ENCODE measurements around the gene S1PR2. TPM values are rescaled to one million over a fixed set of nuclear protein-coding genes. Genes with fewer than 3 reads are reported as not detected.

Gene S1PR2
- total and polyA plus RNA-seq, 9 of the 15 experiments (the other 6 are each of a cell fraction or from before 2014, with no cell fraction given) = 1.5 to 3.9 (median 2.0) TPM

DNA sequence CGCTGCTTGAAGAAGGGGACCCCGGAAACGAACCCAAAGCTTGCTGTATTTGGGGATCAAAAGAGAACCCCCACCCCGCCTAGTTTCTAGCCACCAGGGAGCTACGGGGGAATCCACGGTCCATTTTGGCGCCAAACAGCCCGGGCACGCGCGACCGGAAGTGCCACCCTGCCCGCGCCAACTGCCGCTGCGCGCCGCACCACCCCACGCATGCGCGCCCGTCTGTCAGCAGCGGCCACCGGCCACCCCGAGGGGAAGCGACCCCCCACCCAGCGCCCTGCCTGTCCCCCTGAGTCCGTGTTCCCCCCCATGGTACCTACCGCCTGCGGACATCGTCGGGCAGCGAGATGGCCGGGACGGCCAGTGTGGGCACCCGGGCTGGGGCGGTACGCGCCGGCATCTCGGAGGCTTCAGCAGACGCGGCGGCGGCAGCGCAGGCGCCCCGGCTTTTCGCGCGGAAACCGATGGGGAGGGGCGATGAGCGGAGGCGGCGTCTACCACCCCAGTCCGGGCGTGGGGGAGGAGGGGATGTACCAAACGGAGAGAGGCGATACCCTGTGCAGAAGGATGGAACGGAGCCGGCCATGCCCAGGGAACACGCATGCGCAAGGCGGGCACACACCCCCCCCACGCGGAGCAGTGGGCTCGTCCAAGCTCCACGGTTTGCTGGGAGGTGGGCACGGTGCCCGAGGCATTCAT, 36.5 kb downstream of the S1PR2 start, which contains the start of gene DNMT1 (continued):
- TF ChIP-seq ZNF589 (CRISPR knock-in tag; IDR thresholded peaks at IDR 0.05; ENCODE audit: low read depth) (no peak), ZNF778 (CRISPR knock-in tag; IDR thresholded peaks at IDR 0.05) (no peak), HOXB6 (CRISPR knock-in tag; IDR thresholded peaks at IDR 0.05; ENCODE audit: borderline replicate concordance) (no peak), DACH1 (IDR thresholded peaks at IDR 0.05; ENCODE audit: partially characterized antibody) (no peak), ZKSCAN8 (CRISPR knock-in tag; IDR thresholded peaks at IDR 0.05) (no peak), KAT7 (CRISPR knock-in tag; IDR thresholded peaks at IDR 0.05; ENCODE audit: borderline replicate concordance) (no peak; the same call in 1 of the 2 replicates), ZBTB17 (CRISPR knock-in tag; IDR thresholded peaks at IDR 0.05) (no peak), MTA2 (IDR thresholded peaks at IDR 0.05; ENCODE audit: low read depth) (no peak), ARID2 (IDR thresholded peaks at IDR 0.05) (no peak), EGR1 (conservative IDR thresholded peaks at IDR 0.05) (peak; percentile 74), SMARCA5 (IDR thresholded peaks at IDR 0.05) (no peak), TSC22D4 (tag; IDR thresholded peaks at IDR 0.05) (no peak), XRCC4 (IDR thresholded peaks at IDR 0.05; ENCODE audit: extremely low read depth, insufficient read depth, insufficient read length) (no peak), PTTG1 (tag; IDR thresholded peaks at IDR 0.05; ENCODE audit: low read depth) (no peak), SRSF3 (IDR thresholded peaks at IDR 0.05; ENCODE audit: insufficient read depth, low read length) (no peak), PHF8 (IDR thresholded peaks at IDR 0.05; ENCODE audit: borderline replicate concordance, low read length) (peak; percentile 91; the same call in 1 of the 2 replicates), ZNF263 (CRISPR knock-in tag; IDR thresholded peaks at IDR 0.05; ENCODE audit: borderline replicate concordance) (no peak), BCL6 (CRISPR knock-in tag; IDR thresholded peaks at IDR 0.05) (no peak), HMG20A (CRISPR knock-in tag; conservative IDR thresholded peaks at IDR 0.05) (no peak)
- TF ChIP-seq, protein P1, sequence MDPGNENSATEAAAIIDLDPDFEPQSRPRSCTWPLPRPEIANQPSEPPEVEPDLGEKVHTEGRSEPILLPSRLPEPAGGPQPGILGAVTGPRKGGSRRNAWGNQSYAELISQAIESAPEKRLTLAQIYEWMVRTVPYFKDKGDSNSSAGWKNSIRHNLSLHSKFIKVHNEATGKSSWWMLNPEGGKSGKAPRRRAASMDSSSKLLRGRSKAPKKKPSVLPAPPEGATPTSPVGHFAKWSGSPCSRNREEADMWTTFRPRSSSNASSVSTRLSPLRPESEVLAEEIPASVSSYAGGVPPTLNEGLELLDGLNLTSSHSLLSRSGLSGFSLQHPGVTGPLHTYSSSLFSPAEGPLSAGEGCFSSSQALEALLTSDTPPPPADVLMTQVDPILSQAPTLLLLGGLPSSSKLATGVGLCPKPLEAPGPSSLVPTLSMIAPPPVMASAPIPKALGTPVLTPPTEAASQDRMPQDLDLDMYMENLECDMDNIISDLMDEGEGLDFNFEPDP (CRISPR knock-in tag; IDR thresholded peaks at IDR 0.05) = 0 out of 2 replicates have a peak, but pooled peaks have one; percentile 39
- TF ChIP-seq, protein P2, sequence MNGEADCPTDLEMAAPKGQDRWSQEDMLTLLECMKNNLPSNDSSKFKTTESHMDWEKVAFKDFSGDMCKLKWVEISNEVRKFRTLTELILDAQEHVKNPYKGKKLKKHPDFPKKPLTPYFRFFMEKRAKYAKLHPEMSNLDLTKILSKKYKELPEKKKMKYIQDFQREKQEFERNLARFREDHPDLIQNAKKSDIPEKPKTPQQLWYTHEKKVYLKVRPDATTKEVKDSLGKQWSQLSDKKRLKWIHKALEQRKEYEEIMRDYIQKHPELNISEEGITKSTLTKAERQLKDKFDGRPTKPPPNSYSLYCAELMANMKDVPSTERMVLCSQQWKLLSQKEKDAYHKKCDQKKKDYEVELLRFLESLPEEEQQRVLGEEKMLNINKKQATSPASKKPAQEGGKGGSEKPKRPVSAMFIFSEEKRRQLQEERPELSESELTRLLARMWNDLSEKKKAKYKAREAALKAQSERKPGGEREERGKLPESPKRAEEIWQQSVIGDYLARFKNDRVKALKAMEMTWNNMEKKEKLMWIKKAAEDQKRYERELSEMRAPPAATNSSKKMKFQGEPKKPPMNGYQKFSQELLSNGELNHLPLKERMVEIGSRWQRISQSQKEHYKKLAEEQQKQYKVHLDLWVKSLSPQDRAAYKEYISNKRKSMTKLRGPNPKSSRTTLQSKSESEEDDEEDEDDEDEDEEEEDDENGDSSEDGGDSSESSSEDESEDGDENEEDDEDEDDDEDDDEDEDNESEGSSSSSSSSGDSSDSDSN (IDR thresholded peaks at IDR 0.05; ENCODE audit: borderline replicate concordance in 1 of 2, low read depth in 2 of 2, low read length in 2 of 2) = 0 out of 4 replicates have a peak, but pooled peaks of 1 of the 2 experiments have one; percentile 63
- TF ChIP-seq, protein P3, sequence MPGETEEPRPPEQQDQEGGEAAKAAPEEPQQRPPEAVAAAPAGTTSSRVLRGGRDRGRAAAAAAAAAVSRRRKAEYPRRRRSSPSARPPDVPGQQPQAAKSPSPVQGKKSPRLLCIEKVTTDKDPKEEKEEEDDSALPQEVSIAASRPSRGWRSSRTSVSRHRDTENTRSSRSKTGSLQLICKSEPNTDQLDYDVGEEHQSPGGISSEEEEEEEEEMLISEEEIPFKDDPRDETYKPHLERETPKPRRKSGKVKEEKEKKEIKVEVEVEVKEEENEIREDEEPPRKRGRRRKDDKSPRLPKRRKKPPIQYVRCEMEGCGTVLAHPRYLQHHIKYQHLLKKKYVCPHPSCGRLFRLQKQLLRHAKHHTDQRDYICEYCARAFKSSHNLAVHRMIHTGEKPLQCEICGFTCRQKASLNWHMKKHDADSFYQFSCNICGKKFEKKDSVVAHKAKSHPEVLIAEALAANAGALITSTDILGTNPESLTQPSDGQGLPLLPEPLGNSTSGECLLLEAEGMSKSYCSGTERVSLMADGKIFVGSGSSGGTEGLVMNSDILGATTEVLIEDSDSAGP (CRISPR knock-in tag; IDR thresholded peaks at IDR 0.05) = no peak; the same call in 1 of the 2 replicates

Data from K562 (cell line).